ENCODE measurements around the gene ASTN2.

DNA sequence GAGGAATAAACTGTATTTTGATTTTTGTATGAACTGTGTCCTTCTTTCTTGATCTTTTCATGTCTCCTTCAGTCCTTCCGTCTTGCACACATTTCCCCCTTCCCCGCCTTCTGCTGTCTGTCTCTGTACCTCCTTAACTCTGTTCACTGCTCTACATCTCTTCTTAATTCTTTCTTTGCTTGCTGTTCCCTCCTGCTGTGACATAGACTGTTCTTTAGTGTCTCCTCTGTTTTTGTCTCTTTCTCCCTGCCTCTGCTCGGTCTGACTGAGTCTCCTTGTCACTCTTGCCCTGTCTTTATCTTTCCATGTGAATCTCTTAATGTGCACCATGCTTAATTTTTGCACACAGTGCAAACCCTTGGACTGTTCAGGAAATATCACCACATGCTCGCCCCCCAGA lies 614.8 kb downstream of the ASTN2 start:
- TF ChIP-seq, protein P1, sequence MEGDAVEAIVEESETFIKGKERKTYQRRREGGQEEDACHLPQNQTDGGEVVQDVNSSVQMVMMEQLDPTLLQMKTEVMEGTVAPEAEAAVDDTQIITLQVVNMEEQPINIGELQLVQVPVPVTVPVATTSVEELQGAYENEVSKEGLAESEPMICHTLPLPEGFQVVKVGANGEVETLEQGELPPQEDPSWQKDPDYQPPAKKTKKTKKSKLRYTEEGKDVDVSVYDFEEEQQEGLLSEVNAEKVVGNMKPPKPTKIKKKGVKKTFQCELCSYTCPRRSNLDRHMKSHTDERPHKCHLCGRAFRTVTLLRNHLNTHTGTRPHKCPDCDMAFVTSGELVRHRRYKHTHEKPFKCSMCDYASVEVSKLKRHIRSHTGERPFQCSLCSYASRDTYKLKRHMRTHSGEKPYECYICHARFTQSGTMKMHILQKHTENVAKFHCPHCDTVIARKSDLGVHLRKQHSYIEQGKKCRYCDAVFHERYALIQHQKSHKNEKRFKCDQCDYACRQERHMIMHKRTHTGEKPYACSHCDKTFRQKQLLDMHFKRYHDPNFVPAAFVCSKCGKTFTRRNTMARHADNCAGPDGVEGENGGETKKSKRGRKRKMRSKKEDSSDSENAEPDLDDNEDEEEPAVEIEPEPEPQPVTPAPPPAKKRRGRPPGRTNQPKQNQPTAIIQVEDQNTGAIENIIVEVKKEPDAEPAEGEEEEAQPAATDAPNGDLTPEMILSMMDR (IDR thresholded peaks at IDR 0.05; ENCODE audit: low read depth, low read length), result no peak
- TF ChIP-seq POLR2A (IDR thresholded peaks at IDR 0.05; ENCODE audit: extremely low read depth, insufficient read length), result no peak
- TF ChIP-seq MYC (IDR thresholded peaks at IDR 0.05; ENCODE audit: low read depth, low read length), result no peak
- TF ChIP-seq, protein P2, sequence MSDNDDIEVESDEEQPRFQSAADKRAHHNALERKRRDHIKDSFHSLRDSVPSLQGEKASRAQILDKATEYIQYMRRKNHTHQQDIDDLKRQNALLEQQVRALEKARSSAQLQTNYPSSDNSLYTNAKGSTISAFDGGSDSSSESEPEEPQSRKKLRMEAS (IDR thresholded peaks at IDR 0.05; ENCODE audit: low read depth, low read length), result no peak
